ENCODE measurements around the gene SWSAP1.
"Not testable (repeated sequence)": the region's sequence is repeated elsewhere in the genome, so short reads cannot be mapped to it uniquely, and the experiment has no call there.

- TF ChIP-seq CTCF, POLR2A (IDR thresholded peaks at IDR 0.05): not testable (repeated sequence)
These were observed 34.4 kb upstream of the SWSAP1 start for GRCh38 chr19:11340099-11340467.

Measured in Peyer's patch (tissue), 4 donors.